ENCODE data around the gene DNAJB13. TPM values are rescaled to one million over a fixed set of nuclear protein-coding genes. Genes with fewer than 3 reads are reported as not detected.
A peak's percentile ranks its signal among the peaks of the same experiment; 100 is the strongest.

DNAJB13 gene
- total RNA-seq, 2 experiments from 2014 or later, result not detected

- Mint-ChIP-seq H3K4me3 (peak overlapping the region; percentile 62), H3K27me3 (ENCODE audit: low read depth) (no peaks in the 10 kb centered on the region), H3K4me1 (ENCODE audit: low read depth) (peaks cover 66% of the 10 kb centered on the region), H3K9me3 (ENCODE audit: insufficient read depth) (no peaks in the 10 kb centered on the region), H3K36me3 (ENCODE audit: low read depth) (peaks cover 29% of the 10 kb centered on the region), H3K27ac (peak overlapping the region; percentile 87)
- peak; percentile 99 for ATAC-seq
- ChIA-PET CTCF (interaction anchor here (0.8 to 1.9 kb wide), 8 partner anchors 9 to 39 kb away, joined by 3 to 10 read pairs (median 4); no protein-coding TSS in a partner anchor), POLR2A (interaction anchor here (0.6 to 4.8 kb wide), 8 partner anchors 10 to 65 kb away, joined by 3 to 66 read pairs (median 4); partner anchors contain the start of gene UCP2)
- DNase-seq, result peak; percentile 96
Observed at GRCh38 chr11:74004759-74005615, 54.2 kb downstream of the DNAJB13 start.

- peaks cover 72% of the 10 kb centered on the region for H3K4me1 Mint-ChIP-seq (ENCODE audit: low read depth)
- CTCF ChIA-PET, result interaction anchor here (1.0 to 1.9 kb wide), 5 partner anchors 8 to 32 kb away, joined by 3 to 10 read pairs (median 5); no protein-coding TSS in a partner anchor
- H3K36me3 Mint-ChIP-seq (ENCODE audit: low read depth), result peaks cover 26% of the 10 kb centered on the region
- ATAC-seq, result no peak
- H3K4me3 Mint-ChIP-seq, result peak overlapping the region; percentile 28
- no peaks in the 10 kb centered on the region for H3K27me3 Mint-ChIP-seq (ENCODE audit: low read depth)
- peak overlapping the region; percentile 87 for H3K27ac Mint-ChIP-seq
- POLR2A ChIA-PET, result interaction anchor here (0.9 to 4.8 kb wide), 4 partner anchors 9 to 24 kb away, joined by 3 to 66 read pairs (median 22); partner anchors contain the start of gene UCP2
- H3K9me3 Mint-ChIP-seq (ENCODE audit: insufficient read depth), result no peaks in the 10 kb centered on the region
- DNase-seq, result no peak
Observed at GRCh38 chr11:74005721-74006517, 55.1 kb downstream of the DNAJB13 start.

- peak overlapping the region; percentile 70 for H3K27ac Mint-ChIP-seq
- H3K27me3 Mint-ChIP-seq (ENCODE audit: low read depth), result no peaks in the 10 kb centered on the region
- ATAC-seq, result no peak
- H3K4me3 Mint-ChIP-seq, result no peak overlapping the region
- CTCF ChIA-PET, result interaction anchor here (1.4 kb wide), 1 partner anchor 12 kb away, joined by 3 read pairs; no protein-coding TSS in a partner anchor
- no peaks in the 10 kb centered on the region for H3K9me3 Mint-ChIP-seq (ENCODE audit: insufficient read depth)
- no peak for DNase-seq
- peaks cover 81% of the 10 kb centered on the region for H3K4me1 Mint-ChIP-seq (ENCODE audit: low read depth)
- H3K36me3 Mint-ChIP-seq (ENCODE audit: low read depth), result peaks cover 28% of the 10 kb centered on the region
- POLR2A ChIA-PET, result interaction anchor here (2.5 to 2.9 kb wide), 2 partner anchors 11 to 25 kb away, joined by 26 to 33 read pairs; partner anchors contain the start of gene UCP2
Observed at GRCh38 chr11:74006743-74007304, 56.0 kb downstream of the DNAJB13 start.

GRCh38 chr11:74007691-74008372, 57.0 kb downstream of the DNAJB13 start:
- DNase-seq (no peak), ATAC-seq (no peak)
- no peaks in the 10 kb centered on the region for H3K9me3 Mint-ChIP-seq (ENCODE audit: insufficient read depth)
- H3K27ac Mint-ChIP-seq, result peak overlapping the region; percentile 76
- no peak overlapping the region for H3K4me3 Mint-ChIP-seq
- CTCF ChIA-PET, result interaction anchor here (1.0 to 2.3 kb wide), 5 partner anchors 10 to 44 kb away, joined by 3 to 7 read pairs (median 3); no protein-coding TSS in a partner anchor
- H3K36me3 Mint-ChIP-seq (ENCODE audit: low read depth), result peaks cover 24% of the 10 kb centered on the region
- H3K4me1 Mint-ChIP-seq (ENCODE audit: low read depth), result peaks cover 87% of the 10 kb centered on the region
- no peaks in the 10 kb centered on the region for H3K27me3 Mint-ChIP-seq (ENCODE audit: low read depth)
- POLR2A ChIA-PET, result interaction anchor here (0.6 to 2.9 kb wide), 6 partner anchors 12 to 1895 kb away, joined by 3 to 33 read pairs (median 4); partner anchors contain the start of genes ANAPC15, C2CD3, PPME1 and UCP2

GRCh38 chr11:74008373-74009229, 57.8 kb downstream of the DNAJB13 start, which contains the start of gene UCP3:
Gene UCP3 (minus strand): TSS chr11:74009085. CDS start chr11:74007042, 2,043 bp downstream.
- CTCF ChIA-PET, result interaction anchor here (1.0 to 2.3 kb wide), 5 partner anchors 11 to 45 kb away, joined by 3 to 7 read pairs (median 3); no protein-coding TSS in a partner anchor
- Mint-ChIP-seq H3K4me3 (no peak within 1 kb of the TSS), H3K27ac (peak within 1 kb of the TSS; percentile 76), H3K27me3 (ENCODE audit: low read depth) (no peaks in the 10 kb centered on the region), H3K9me3 (ENCODE audit: insufficient read depth) (no peaks in the 10 kb centered on the region), H3K4me1 (ENCODE audit: low read depth) (peaks cover 82% of the 10 kb centered on the region), H3K36me3 (ENCODE audit: low read depth) (peaks cover 17% of the 10 kb centered on the region)
- no peak for DNase-seq
- POLR2A ChIA-PET, result interaction anchor here (1.0 to 2.9 kb wide), 6 partner anchors 13 to 162 kb away, joined by 3 to 33 read pairs (median 4); partner anchors contain the start of genes C2CD3, PPME1 and UCP2
- ATAC-seq, result no peak

- no peak overlapping the region for H3K4me3 Mint-ChIP-seq
- ChIA-PET POLR2A (interaction anchor here (1.1 to 2.9 kb wide), 4 partner anchors 13 to 38 kb away, joined by 3 to 33 read pairs (median 14); partner anchors contain the start of gene UCP2), CTCF (interaction anchor here (1.0 to 2.3 kb wide), 3 partner anchors 12 to 45 kb away, joined by 3 to 7 read pairs (median 6); no protein-coding TSS in a partner anchor)
Observed at GRCh38 chr11:74009230-74009547, 58.4 kb downstream of the DNAJB13 start.

GRCh38 chr11:74009675-74010305, 59.0 kb downstream of the DNAJB13 start:
- ChIA-PET CTCF (interaction anchor here (0.7 to 2.3 kb wide), 6 partner anchors 12 to 46 kb away, joined by 3 to 7 read pairs (median 4); partner anchors contain the start of gene UCP2), POLR2A (interaction anchor here (1.1 to 6.1 kb wide), 5 partner anchors 14 to 38 kb away, joined by 3 to 51 read pairs (median 21); partner anchors contain the start of gene UCP2)
- Mint-ChIP-seq H3K27me3 (ENCODE audit: low read depth) (no peaks in the 10 kb centered on the region), H3K4me1 (ENCODE audit: low read depth) (peaks cover 79% of the 10 kb centered on the region), H3K9me3 (ENCODE audit: insufficient read depth) (no peaks in the 10 kb centered on the region), H3K27ac (peak overlapping the region; percentile 75), H3K4me3 (no peak overlapping the region), H3K36me3 (ENCODE audit: low read depth) (peaks cover 18% of the 10 kb centered on the region)
- ATAC-seq, result no peak
- no peak for DNase-seq

More at GRCh38 chr11:74009230-74009547, 58.4 kb downstream of the DNAJB13 start:
- Mint-ChIP-seq H3K9me3 (ENCODE audit: insufficient read depth) (no peaks in the 10 kb centered on the region), H3K27me3 (ENCODE audit: low read depth) (no peaks in the 10 kb centered on the region), H3K36me3 (ENCODE audit: low read depth) (peaks cover 16% of the 10 kb centered on the region), H3K27ac (peak overlapping the region; percentile 76), H3K4me1 (ENCODE audit: low read depth) (peaks cover 79% of the 10 kb centered on the region)
- DNase-seq (no peak), ATAC-seq (no peak)

GRCh38 chr11:74010306-74011300, 59.8 kb downstream of the DNAJB13 start:
- peaks cover 79% of the 10 kb centered on the region for H3K4me1 Mint-ChIP-seq (ENCODE audit: low read depth)
- ATAC-seq, result no peak
- H3K9me3 Mint-ChIP-seq (ENCODE audit: insufficient read depth), result no peaks in the 10 kb centered on the region
- peaks cover 23% of the 10 kb centered on the region for H3K36me3 Mint-ChIP-seq (ENCODE audit: low read depth)
- no peak overlapping the region for H3K4me3 Mint-ChIP-seq
- no peak for DNase-seq
- POLR2A ChIA-PET, result interaction anchor here (1.1 to 6.1 kb wide), 4 partner anchors 8 to 31 kb away, joined by 4 to 51 read pairs (median 14); partner anchors contain the start of gene UCP2
- CTCF ChIA-PET, result interaction anchor here (0.7 to 1.6 kb wide), 4 partner anchors 13 to 30 kb away, joined by 3 to 5 read pairs (median 4); partner anchors contain the start of gene UCP2
- H3K27ac Mint-ChIP-seq, result peak overlapping the region; percentile 75
- no peaks in the 10 kb centered on the region for H3K27me3 Mint-ChIP-seq (ENCODE audit: low read depth)

All from activated CD8-positive, alpha-beta T cell treated with anti-CD3 and anti-CD28 coated beads, Interleukin-2, amount 10 ng/mL, durations not matched to agents 7 days and 5 days (primary cell).